Measurements from ENCODE around the gene LMF1.
"Not testable (repeated sequence)": the region's sequence is repeated elsewhere in the genome, so short reads cannot be mapped to it uniquely, and the experiment has no call there.

- not testable (repeated sequence) for TF ChIP-seq CTCF (IDR thresholded peaks at IDR 0.05; ENCODE audit: control extremely low read depth in 1 of 3, insufficient read depth in 1 of 3, low read depth in 1 of 3, low read length in 3 of 3); POLR2A (IDR thresholded peaks at IDR 0.05; ENCODE audit: control extremely low read depth in 1 of 2, low read depth in 2 of 2, low read length in 2 of 2); FOSL1 (IDR thresholded peaks at IDR 0.05; ENCODE audit: insufficient read depth, low read depth, low read length); JUN (IDR thresholded peaks at IDR 0.05; ENCODE audit: low read depth, low read length); JUND (IDR thresholded peaks at IDR 0.05; ENCODE audit: low read length); RAD21 (IDR thresholded peaks at IDR 0.05 in 1 of 2, conservative IDR thresholded peaks at IDR 0.05 in 1 of 2; ENCODE audit: low read depth in 2 of 2, low read length in 2 of 2); SP1 (IDR thresholded peaks at IDR 0.05; ENCODE audit: low read depth, low read length)
Observed at GRCh38 chr16:953818-954217, 17.0 kb downstream of the LMF1 start.

Measured in H1 (cell line).